Tibial artery (tissue), 4 donors: ENCODE data around the gene CENPE.

Experiments
- DNase-seq, 2 donors: peaks; one replicate each; pipeline ENCODE4 v3.0.0-alpha.2; 2019
- H3K27ac ChIP-seq, 2 donors: fragments of 200-600 bp; sonication (generic) in 1 of 2; 1 replicate in 1 of 2; 2 replicates in 1 of 2; pipeline ENCODE4 v1.5.1; 2018 to 2019; ENCODE audit warnings: mild to moderate bottlenecking in 1 of 2
- H3K27me3 ChIP-seq, 2 donors: fragments of 200-600 bp; sonication (generic) in 1 of 2; one replicate each; pipeline versions ENCODE4 v1.5.1 to v1.6.0; 2016 to 2019
- H3K36me3 ChIP-seq, 3 donors: fragments of 200-600 bp; sonication (generic) in 2 of 3; one replicate each; pipeline ENCODE4 v1.5.1; 2016 to 2019; ENCODE audit warnings: mild to moderate bottlenecking in 2 of 3
- H3K4me1 ChIP-seq, 4 donors: fragments of 200-600 bp; sonication (generic) in 2 of 4; 1 replicate in 3 of 4; 2 replicates in 1 of 4; pipeline ENCODE4 v1.5.1; 2016 to 2019
- H3K4me3 ChIP-seq, 2 donors: fragments of 200-600 bp; sonication (generic) in 1 of 2; 1 replicate in 1 of 2; 2 replicates in 1 of 2; pipeline ENCODE4 v1.5.1; 2018 to 2019; ENCODE audit warnings: mild to moderate bottlenecking in 2 of 2
- H3K9me3 ChIP-seq, 3 donors: fragments of 200-600 bp; sonication (generic) in 1 of 3; one replicate each; pipeline ENCODE4 v1.5.1; 2016 to 2019
- CTCF ChIP-seq, 2 experiments: fragments of 200-600 bp in 1 of 2; fragments of 450-650 bp in 1 of 2; IDR thresholded peaks; one replicate each; pipeline ENCODE4 v1.5.1; 2017 to 2019; ENCODE audit warnings: antibody characterized with exemption in 2 of 2, mild to moderate bottlenecking in 1 of 2, moderate library complexity in 1 of 2
- intact Hi-C: fragments of 100-400 bp; cut with DNase I; formaldehyde crosslinking; loops from one replicate; pipeline ENCODE4 v1.15.0; 2023; ENCODE audit warnings: low total_unique reads

CENPE gene

GRCh38 chr4:103086551-103086950 is 111.6 kb downstream of the CENPE start:
- no peak for DNase-seq
- H3K4me1 ChIP-seq = no peaks in the 10 kb centered on the region
- H3K27me3 ChIP-seq = no peaks in the 10 kb centered on the region
- H3K9me3 ChIP-seq = no peaks in the 10 kb centered on the region
- TF ChIP-seq CTCF (IDR thresholded peaks at IDR 0.05) = no peak
- H3K4me3 ChIP-seq = no peak overlapping the region
- H3K27ac ChIP-seq = no peak overlapping the region
- intact Hi-C loops = no loop called here
- peaks cover 68 to 81% (median 75%) of the 10 kb centered on the region in 3 donors for H3K36me3 ChIP-seq

GRCh38 chr4:103085555-103086196 is 112.5 kb downstream of the CENPE start:
- H3K4me1 ChIP-seq = no peaks in the 10 kb centered on the region
- TF ChIP-seq CTCF (IDR thresholded peaks at IDR 0.05) = no peak
- H3K36me3 ChIP-seq = peaks cover 69 to 85% (median 75%) of the 10 kb centered on the region in 3 donors
- intact Hi-C loops = no loop called here
- H3K27me3 ChIP-seq = no peaks in the 10 kb centered on the region
- H3K4me3 ChIP-seq = no peak overlapping the region
- H3K27ac ChIP-seq = no peak overlapping the region
- DNase-seq = no peak
- H3K9me3 ChIP-seq = no peaks in the 10 kb centered on the region

- Histone ChIP-seq H3K4me3 (no peak overlapping the region), H3K4me1 (peaks cover 0 to 15% (median 0%) of the 10 kb centered on the region in 4 donors), H3K27ac (no peak overlapping the region), H3K27me3 (no peaks in the 10 kb centered on the region), H3K9me3 (no peaks in the 10 kb centered on the region), H3K36me3 (peaks cover 18 to 27% (median 20%) of the 10 kb centered on the region in 3 donors)
- TF ChIP-seq CTCF (IDR thresholded peaks at IDR 0.05) = no peak
- intact Hi-C loops = no loop called here
- no peak for DNase-seq
Observed at GRCh38 chr4:103079621-103080020, 118.5 kb downstream of the CENPE start.

- no peak for DNase-seq
- Histone ChIP-seq H3K27ac (peak within 1 kb of the TSS; percentile 87 to 93), H3K27me3 (no peaks in the 10 kb centered on the region), H3K4me3 (peak within 1 kb of the TSS; percentile 69 to 93), H3K36me3 (peaks cover 5 to 16% (median 15%) of the 10 kb centered on the region in 3 donors), H3K4me1 (peaks cover 0 to 15% (median 0%) of the 10 kb centered on the region in 4 donors), H3K9me3 (no peaks in the 10 kb centered on the region)
- intact Hi-C loops = no loop called here
- TF ChIP-seq CTCF (IDR thresholded peaks at IDR 0.05) = no peak
Observed at GRCh38 chr4:103076747-103077347, 121.3 kb downstream of the CENPE start, which contains the start of gene SLC9B2. TSS of gene SLC9B2 (minus strand) at chr4:103076761. CDS start at chr4:103067550, 9,211 bp downstream.

- Histone ChIP-seq H3K27me3 (no peaks in the 10 kb centered on the region), H3K27ac (peak overlapping the region; percentile 87 to 93), H3K4me3 (peak overlapping the region; percentile 69 to 93), H3K9me3 (no peaks in the 10 kb centered on the region), H3K36me3 (peaks cover under 1 to 9% (median 7%) of the 10 kb centered on the region in 3 donors), H3K4me1 (peaks cover 0 to 15% (median 0%) of the 10 kb centered on the region in 4 donors)
- DNase-seq = peak; percentile 64 to 79
- TF ChIP-seq CTCF (IDR thresholded peaks at IDR 0.05) = no peak
- intact Hi-C loops = no loop called here
Observed at GRCh38 chr4:103075894-103076746, 122.0 kb downstream of the CENPE start.
